ENCODE results near the gene GTPBP3.

GTPBP3 gene

GRCh38 chr19:17333611-17334413 is 3.5 kb upstream of the GTPBP3 start:
- H3K4me3 ChIP-seq (replicated peaks in 1 of 2; ENCODE audit: low read depth in 2 of 2, low read length in 2 of 2) = peak overlapping the region; percentile 63 to 64
- DNase-seq (ENCODE audit: low read depth in 2 of 2) = peak; percentile 70 to 81
- no peak for TF ChIP-seq CTCF (IDR thresholded peaks at IDR 0.05; ENCODE audit: low read depth, low read length)

DNA sequence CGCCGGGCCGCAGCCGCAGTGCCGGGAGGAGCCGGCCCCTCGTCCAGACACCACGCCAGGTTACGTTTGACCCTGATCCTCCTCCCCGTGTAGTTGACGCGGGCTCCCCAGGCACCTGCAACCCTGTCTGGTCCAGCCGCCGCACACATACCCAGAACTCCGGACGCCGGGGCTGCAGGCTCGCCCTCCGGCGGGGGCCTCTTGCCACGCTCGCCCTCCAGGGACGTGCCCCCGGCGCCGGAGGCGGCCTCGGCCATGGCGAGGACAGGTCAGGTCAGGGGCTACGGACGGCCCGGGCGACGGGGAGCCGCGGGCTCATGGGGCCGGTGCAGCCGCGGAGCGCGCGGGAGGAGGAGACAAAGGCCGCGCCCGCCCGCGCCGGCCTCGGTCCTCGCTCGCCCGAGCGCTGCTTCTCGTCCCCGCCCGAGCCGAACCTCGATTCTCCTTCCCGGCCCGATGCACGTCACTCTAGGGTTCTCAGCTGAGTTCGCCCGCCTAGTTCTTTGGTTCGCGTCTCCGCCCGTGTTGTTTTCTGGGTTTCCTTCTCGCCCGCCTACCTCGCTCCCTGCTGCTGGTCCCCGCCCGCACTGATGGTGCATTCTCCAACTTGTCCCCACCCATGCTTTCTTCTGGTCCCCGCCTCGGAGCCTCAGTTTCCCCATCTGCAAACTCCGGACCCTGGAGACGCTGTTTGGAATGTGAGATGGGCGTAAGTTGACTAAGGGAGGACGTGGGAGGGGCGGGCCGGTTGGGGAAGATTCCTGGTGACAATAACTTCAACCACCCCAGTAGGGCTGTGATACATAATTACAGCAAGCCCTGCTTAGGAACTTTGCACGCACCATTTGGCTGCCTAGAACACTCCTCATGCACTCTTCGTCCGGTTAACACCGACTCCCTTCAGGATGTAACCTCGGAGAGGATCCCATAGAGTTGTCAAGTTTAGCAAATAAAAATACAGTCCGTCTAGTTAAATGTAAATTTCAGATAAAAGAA is 2.6 kb upstream of the GTPBP3 start, which contains the start of gene ANO8:
ANO8 (minus strand) TSS at position 442 of the 996 bp plus-strand sequence; CDS start at position 257, 185 bp downstream.
- DNase-seq (ENCODE audit: low read depth in 2 of 2) = peak; percentile 99
- TF ChIP-seq CTCF (IDR thresholded peaks at IDR 0.05; ENCODE audit: low read depth, low read length) = no peak
- H3K4me3 ChIP-seq (replicated peaks in 1 of 2; ENCODE audit: low read depth in 2 of 2, low read length in 2 of 2) = peak within 1 kb of the TSS; percentile 63 to 64

- no peak overlapping the region for H3K4me3 ChIP-seq (replicated peaks in 1 of 2; ENCODE audit: low read depth in 2 of 2, low read length in 2 of 2)
- TF ChIP-seq CTCF (IDR thresholded peaks at IDR 0.05; ENCODE audit: low read depth, low read length) = no peak
- no peak for DNase-seq (ENCODE audit: low read depth in 2 of 2)
These were observed 1.8 kb upstream of the GTPBP3 start for GRCh38 chr19:17335575-17335974.

- peak overlapping the region; percentile 82 to 84 for H3K4me3 ChIP-seq (replicated peaks in 1 of 2; ENCODE audit: low read depth in 2 of 2, low read length in 2 of 2)
- TF ChIP-seq CTCF (IDR thresholded peaks at IDR 0.05; ENCODE audit: low read depth, low read length) = no peak
- peak in 1 of 2 donors; percentile 22 for DNase-seq (ENCODE audit: low read depth in 2 of 2)
These were observed 501 bp downstream of the GTPBP3 start for GRCh38 chr19:17337675-17338432.

DNA sequence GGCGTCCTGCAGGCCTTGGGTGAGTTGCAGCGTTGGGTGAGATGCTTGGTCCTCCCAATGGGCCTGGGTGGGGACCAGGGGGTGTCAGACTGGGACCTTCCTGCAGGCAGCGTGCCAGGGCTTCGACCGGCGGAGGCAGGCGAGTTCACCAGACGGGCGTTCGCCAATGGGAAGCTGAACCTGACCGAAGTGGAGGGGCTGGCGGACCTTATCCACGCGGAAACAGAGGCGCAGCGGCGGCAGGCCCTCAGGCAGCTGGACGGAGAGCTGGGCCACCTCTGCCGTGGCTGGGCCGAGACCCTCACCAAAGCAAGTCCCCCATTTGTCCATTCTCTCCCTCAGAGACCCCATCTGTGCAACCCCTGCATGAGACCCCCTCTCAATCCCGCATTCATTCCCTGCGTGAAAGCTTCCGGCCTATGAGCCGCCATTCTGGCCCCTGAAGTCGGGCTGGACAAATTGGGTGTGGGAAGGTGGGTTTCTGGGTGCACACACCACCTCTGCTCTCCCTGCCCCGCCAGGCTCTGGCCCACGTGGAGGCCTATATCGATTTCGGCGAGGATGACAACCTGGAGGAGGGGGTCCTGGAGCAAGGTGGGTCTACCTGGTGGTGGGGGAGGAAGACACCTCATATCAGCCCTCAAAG is 1.2 kb downstream of the GTPBP3 start:
- no peak for DNase-seq (ENCODE audit: low read depth in 2 of 2)
- TF ChIP-seq CTCF (IDR thresholded peaks at IDR 0.05; ENCODE audit: low read depth, low read length) = no peak
- H3K4me3 ChIP-seq (replicated peaks in 1 of 2; ENCODE audit: low read depth in 2 of 2, low read length in 2 of 2) = peak overlapping the region; percentile 82 to 84
